Kidney (tissue), 14 donors: Measurements from ENCODE around the gene KLHL40. TPM values are rescaled to one million over a fixed set of nuclear protein-coding genes. Genes with fewer than 3 reads are reported as not detected.

Experiments
- DNase-seq, 5 donors: peaks; one replicate each; pipeline ENCODE4 v3.0.0-alpha.2; 2013 to 2020
- FAIRE-seq: peaks from 2 replicates; lab custom pipeline; 2012; peaks lifted over from hg19 to GRCh38; lab: Jason Lieb, UNC
- H3K27ac ChIP-seq, 2 donors: one replicate each; pipeline ENCODE4 v1.7.0; 2013; ENCODE audit warnings: low read depth in 2 of 2, low read length in 2 of 2, inconsistent platforms in 1 of 2
- H3K27me3 ChIP-seq: one replicate; pipeline ENCODE4 v1.7.1; 2013; ENCODE audit warnings: low read length, inconsistent platforms; ENCODE audit not compliant: control insufficient read depth, insufficient read depth
- H3K36me3 ChIP-seq, 3 donors: one replicate each; pipeline versions ENCODE4 v1.7.0 to v1.7.1; 2013; ENCODE audit warnings: low read length in 3 of 3, control low read depth in 1 of 3, inconsistent platforms in 1 of 3; ENCODE audit not compliant: insufficient read depth in 3 of 3, control insufficient read depth in 2 of 3
- H3K4me1 ChIP-seq, 3 donors: one replicate each; pipeline versions ENCODE4 v1.7.0 to v1.7.1; 2013; ENCODE audit warnings: low read length in 3 of 3, inconsistent platforms in 1 of 3, low read depth in 1 of 3; ENCODE audit not compliant: control insufficient read depth in 2 of 3, insufficient read depth in 2 of 3
- H3K4me3 ChIP-seq, 3 donors: one replicate each; pipeline versions ENCODE4 v1.7.0 to v1.8.1; 2013; ENCODE audit warnings: low read length in 3 of 3, control low read depth in 1 of 3, inconsistent platforms in 1 of 3
- H3K9ac ChIP-seq, 3 donors: one replicate each; pipeline versions ENCODE4 v1.7.0 to v1.7.1; 2013; ENCODE audit warnings: low read length in 3 of 3, control low read depth in 1 of 3, inconsistent platforms in 1 of 3
- H3K9me3 ChIP-seq, 3 donors: one replicate each; pipeline versions ENCODE4 v1.7.0 to v1.7.1; 2013; ENCODE audit warnings: low read length in 3 of 3, control low read depth in 1 of 3, inconsistent platforms in 1 of 3; ENCODE audit not compliant: control insufficient read depth in 2 of 3, insufficient read depth in 1 of 3
- CTCF ChIP-seq: IDR thresholded peaks from 3 replicates; pipeline ENCODE4 v1.5.1; 2012; ENCODE audit warnings: mild to moderate bottlenecking, moderate library complexity, borderline replicate concordance; ENCODE audit not compliant: insufficient read depth; ENCODE audit errors: extremely low read depth
- intact Hi-C: fragments of 100-400 bp; cut with DNase I; formaldehyde crosslinking; loops from one replicate; pipeline ENCODE4 v1.11.1; 2022
- polyA plus RNA-seq: library from polyadenylated mRNA; stranded (reverse); fragments of 350-450 nt; fragmentation: Illumina TruSeq; extraction: RNeasy Lipid Tissue Mini Kit (QIAGEN cat#74804); gene quantifications from one replicate; pipeline ENCODE4 v1.2.3, GENCODE V29; 2014; ENCODE audit warnings: low read depth, low replicate concordance; ENCODE audit not compliant: insufficient read depth
- total RNA-seq: library from RNA; stranded (reverse); fragmentation: NEBNext Ultra II Directional; extraction: Animal tissue kit (Norgen Biotek cat#: 25700); gene quantifications from one replicate; pipeline ENCODE4 v1.2.1, GENCODE V29; 2021
- donor health status: control.
- donor health status: control.
- donor health status: control.
- donor health status: control.
- donor health status: control.
- donor health status: DM: yes; HTN: yes; CAD: no.
- donor health status: Normal renal cell carcinoma (clear cell type).

KLHL40 gene
- total and polyA plus RNA-seq, 2 donors from 2014 or later = not detected

- TF ChIP-seq CTCF = no peak
- H3K36me3 ChIP-seq = no peaks in the 10 kb centered on the region
- H3K27me3 ChIP-seq = no peaks in the 10 kb centered on the region
- H3K4me1 ChIP-seq = peaks cover 0 to 2% (median 0%) of the 10 kb centered on the region in 3 donors
- intact Hi-C loops = no loop called here
- no peaks in the 10 kb centered on the region for H3K9me3 ChIP-seq
- no peak overlapping the region for H3K27ac ChIP-seq
- H3K4me3 ChIP-seq = no peak overlapping the region
- DNase-seq (peak in 1 of 5 donors; percentile 58), FAIRE-seq (no peak)
- H3K9ac ChIP-seq = no peak overlapping the region
Measured at GRCh38 chr3:42666022-42666421, 19.3 kb upstream of the KLHL40 start.

GRCh38 chr3:42666577-42666998 is 18.7 kb upstream of the KLHL40 start:
- DNase-seq (no peak), FAIRE-seq (no peak)
- H3K4me1 ChIP-seq = peaks cover 0 to 2% (median 0%) of the 10 kb centered on the region in 3 donors
- no peak overlapping the region for H3K27ac ChIP-seq
- no peak overlapping the region for H3K9ac ChIP-seq
- H3K4me3 ChIP-seq = no peak overlapping the region
- H3K27me3 ChIP-seq = no peaks in the 10 kb centered on the region
- no peaks in the 10 kb centered on the region for H3K9me3 ChIP-seq
- no peak for TF ChIP-seq CTCF
- no peaks in the 10 kb centered on the region for H3K36me3 ChIP-seq
- intact Hi-C loops = no loop called here

GRCh38 chr3:42667096-42667522 is 18.2 kb upstream of the KLHL40 start:
- Histone ChIP-seq H3K9ac (no peak overlapping the region), H3K4me3 (no peak overlapping the region), H3K36me3 (no peaks in the 10 kb centered on the region), H3K27me3 (no peaks in the 10 kb centered on the region), H3K27ac (no peak overlapping the region), H3K4me1 (peaks cover 0 to 2% (median 0%) of the 10 kb centered on the region in 3 donors), H3K9me3 (no peaks in the 10 kb centered on the region)
- intact Hi-C loops = no loop called here
- FAIRE-seq = no peak
- DNase-seq = no peak
- TF ChIP-seq CTCF = no peak
